Astrocyte (in vitro differentiated cells and primary cell): Measurements from ENCODE around the gene SBF2. TPM values are rescaled to one million over a fixed set of nuclear protein-coding genes. Genes with fewer than 3 reads are reported as not detected.

Experiments used
- DNase-seq: peaks from one replicate; pipeline ENCODE4 v3.0.0-alpha.2; 2010; ENCODE audit warnings: low read depth
- FAIRE-seq: peaks from 2 replicates; lab custom pipeline; 2011; peaks lifted over from hg19 to GRCh38; lab: Jason Lieb, UNC
- H2AFZ ChIP-seq: 2 replicates; pipeline ENCODE4 v1.6.0; 2012; ENCODE audit warnings: low read depth, low read length, inconsistent platforms
- H3K27ac ChIP-seq: 2 replicates; pipeline ENCODE4 v1.5.1; 2011; ENCODE audit warnings: low read depth, low read length, inconsistent platforms
- H3K27me3 ChIP-seq: 2 replicates; pipeline ENCODE4 v1.6.0; 2011; ENCODE audit warnings: low read length, inconsistent platforms; ENCODE audit not compliant: insufficient read depth
- H3K36me3 ChIP-seq: 2 replicates; pipeline ENCODE4 v1.5.1; 2011; ENCODE audit warnings: low read length, inconsistent platforms; ENCODE audit not compliant: insufficient read depth
- H3K4me1 ChIP-seq: 2 replicates; pipeline ENCODE4 v1.5.1; 2011; ENCODE audit warnings: low read length, inconsistent platforms; ENCODE audit not compliant: insufficient read depth
- H3K4me2 ChIP-seq: 2 replicates; pipeline ENCODE4 v1.6.0; 2012; ENCODE audit warnings: low read length, inconsistent platforms
- H3K4me3 ChIP-seq: 2 replicates; pipeline ENCODE4 v1.5.1; 2011; ENCODE audit warnings: low read depth, mild to moderate bottlenecking, low read length, inconsistent platforms; ENCODE audit not compliant: insufficient read depth
- H3K79me2 ChIP-seq: 2 replicates; pipeline ENCODE4 v1.6.0; 2012; ENCODE audit warnings: mild to moderate bottlenecking, low read length, inconsistent platforms; ENCODE audit not compliant: insufficient read depth
- H3K9ac ChIP-seq: 2 replicates; pipeline ENCODE4 v1.6.0; 2012; ENCODE audit warnings: mild to moderate bottlenecking, low read length, inconsistent platforms
- H3K9me3 ChIP-seq: 2 replicates; pipeline ENCODE4 v1.5.1; 2012; ENCODE audit warnings: low read depth, mild to moderate bottlenecking, low read length, inconsistent platforms; ENCODE audit not compliant: insufficient read depth
- H4K20me1 ChIP-seq: 2 replicates; pipeline ENCODE4 v1.6.0; 2012; ENCODE audit warnings: low read length, inconsistent platforms; ENCODE audit not compliant: insufficient read depth
- H3K27ac Mint-ChIP-seq: one replicate; pipeline ENCODE4 v1.8.0; 2021; ENCODE audit warnings: mild to moderate bottlenecking, mixed read lengths; ENCODE audit not compliant: unreplicated experiment
- H3K27me3 Mint-ChIP-seq: one replicate; pipeline ENCODE4 v1.8.0; 2021; ENCODE audit warnings: low read depth, mixed read lengths; ENCODE audit not compliant: unreplicated experiment
- H3K36me3 Mint-ChIP-seq: one replicate; pipeline ENCODE4 v1.8.0; 2021; ENCODE audit warnings: low read depth, mixed read lengths; ENCODE audit not compliant: unreplicated experiment
- H3K4me1 Mint-ChIP-seq: one replicate; pipeline ENCODE4 v1.8.0; 2021; ENCODE audit warnings: low read depth, mixed read lengths; ENCODE audit not compliant: unreplicated experiment
- H3K4me3 Mint-ChIP-seq: one replicate; pipeline ENCODE4 v1.8.0; 2021; ENCODE audit warnings: mild to moderate bottlenecking, moderate library complexity, mixed read lengths; ENCODE audit not compliant: unreplicated experiment
- H3K9me3 Mint-ChIP-seq: one replicate; pipeline ENCODE4 v1.8.0; 2021; ENCODE audit warnings: mild to moderate bottlenecking, mixed read lengths; ENCODE audit not compliant: unreplicated experiment
- CTCF ChIP-seq: IDR thresholded peaks from 2 replicates; pipeline ENCODE4 v1.5.1; 2011; ENCODE audit warnings: low read depth, mild to moderate bottlenecking, inconsistent platforms, low read length, moderate library complexity; ENCODE audit not compliant: insufficient read depth
- EZH2 ChIP-seq: IDR thresholded peaks from 2 replicates; pipeline ENCODE4 v1.6.1; 2012; ENCODE audit warnings: mild to moderate bottlenecking, low read length, inconsistent platforms; ENCODE audit not compliant: insufficient read depth
- total RNA-seq: library from RNA; stranded (reverse); gene quantifications from 2 replicates; pipeline ENCODE4 v1.2.1, GENCODE V29; 2021

The SBF2 gene
- total RNA-seq, 1 donor from 2014 or later, result 50.0 TPM

- Histone ChIP-seq H3K27me3 (no peaks in the 10 kb centered on the region), H3K27ac (peak overlapping the region; percentile 82), H3K9me3 (no peaks in the 10 kb centered on the region), H3K36me3 (no peaks in the 10 kb centered on the region), H3K4me2 (peak overlapping the region; percentile 66), H4K20me1 (no peaks in the 10 kb centered on the region), H3K79me2 (no peaks in the 10 kb centered on the region), H3K9ac (peak overlapping the region; percentile 72), H3K4me1 (peaks cover 20% of the 10 kb centered on the region), H3K4me3 (no peak overlapping the region), H2AFZ (peak overlapping the region; percentile 32)
- peak; percentile 44 for DNase-seq
- Mint-ChIP-seq H3K4me1 (peaks cover 24% of the 10 kb centered on the region), H3K27ac (peak overlapping the region; percentile 64), H3K36me3 (peaks cover 25% of the 10 kb centered on the region), H3K4me3 (no peak overlapping the region), H3K27me3 (no peaks in the 10 kb centered on the region), H3K9me3 (peaks cover 3% of the 10 kb centered on the region)
- no peak for FAIRE-seq
- no peak for TF ChIP-seq CTCF
- TF ChIP-seq EZH2, result no peak
Measured at GRCh38 chr11:9982796-9983579, 311.0 kb downstream of the SBF2 start.

GRCh38 chr11:9982127-9982795 is 311.8 kb downstream of the SBF2 start:
- Histone ChIP-seq H4K20me1 (no peaks in the 10 kb centered on the region), H3K36me3 (no peaks in the 10 kb centered on the region), H3K27me3 (no peaks in the 10 kb centered on the region), H3K4me3 (no peak overlapping the region), H3K9me3 (no peaks in the 10 kb centered on the region), H3K4me2 (peak overlapping the region; percentile 66), H3K4me1 (peaks cover 26% of the 10 kb centered on the region), H3K9ac (peak overlapping the region; percentile 72), H2AFZ (no peak overlapping the region), H3K79me2 (no peaks in the 10 kb centered on the region), H3K27ac (peak overlapping the region; percentile 82)
- DNase-seq (peak; percentile 41), FAIRE-seq (peak; percentile 62)
- Mint-ChIP-seq H3K27me3 (no peaks in the 10 kb centered on the region), H3K36me3 (peaks cover 22% of the 10 kb centered on the region), H3K27ac (peak overlapping the region; percentile 64), H3K4me3 (no peak overlapping the region), H3K9me3 (peaks cover 3% of the 10 kb centered on the region), H3K4me1 (peaks cover 31% of the 10 kb centered on the region)
- TF ChIP-seq CTCF, result no peak
- TF ChIP-seq EZH2, result no peak
